OCI-LY7 (cell line): ENCODE measurements around the gene TRIM39. TPM values are rescaled to one million over a fixed set of nuclear protein-coding genes. Genes with fewer than 3 reads are reported as not detected.

ENCODE experiments used
- BruUV-seq: library from RNA; stranded (reverse); fragments of 400-500 nt; replicated peaks from 2 replicates; lab custom pipeline; 2021; lab: Mats Ljungman, UMichigan
- CTCF ChIA-PET: fragments of 300-600 bp; sonication (Branson Sonifier 250); formaldehyde crosslinking; loops from one replicate; lab custom pipeline; 2022; ENCODE audit warnings: antibody characterized with exemption; ENCODE audit not compliant: unreplicated experiment; lab: Charles Lee
- POLR2A ChIA-PET: fragments of 300-600 bp; sonication (Branson Sonifier 250); formaldehyde crosslinking; loops from one replicate; lab custom pipeline; 2022; ENCODE audit warnings: antibody characterized with exemption; lab: Charles Lee
- DNase-seq: peaks from one replicate; pipeline ENCODE4 v3.0.0-alpha.2; 2015; ENCODE audit warnings: low spot score
- H2AFZ ChIP-seq: fragments of 200-600 bp; sonication (generic), shearing (Covaris generic); 2 replicates; pipeline ENCODE4 v1.6.1; 2014; ENCODE audit warnings: mild to moderate bottlenecking, antibody characterized with exemption, low read length, moderate library complexity
- H3K27ac ChIP-seq: fragments of 200-600 bp; sonication (generic); 2 replicates; pipeline ENCODE4 v1.5.1; 2014; ENCODE audit warnings: mixed run types, low read depth, mild to moderate bottlenecking, moderate library complexity, low read length, inconsistent platforms; ENCODE audit not compliant: poor library complexity, severe bottlenecking
- H3K36me3 ChIP-seq: fragments of 200-600 bp; sonication (generic); 2 replicates; pipeline ENCODE4 v1.6.1; 2014; ENCODE audit warnings: mild to moderate bottlenecking, antibody characterized with exemption, low read length, moderate library complexity, mixed read lengths; ENCODE audit not compliant: insufficient read depth
- H3K4me1 ChIP-seq: fragments of 200-600 bp; sonication (generic); 2 replicates; pipeline ENCODE4 v1.5.1; 2014; ENCODE audit warnings: mild to moderate bottlenecking, low read length; ENCODE audit not compliant: insufficient read depth, poor library complexity, severe bottlenecking
- H3K4me2 ChIP-seq: fragments of 200-600 bp; sonication (generic); 2 replicates; pipeline ENCODE4 v1.6.1; 2014; ENCODE audit warnings: mild to moderate bottlenecking, low read length
- H3K4me3 ChIP-seq: fragments of 200-600 bp; sonication (generic); 2 replicates; pipeline ENCODE4 v1.5.1; 2014; ENCODE audit warnings: mild to moderate bottlenecking, low read depth, low read length; ENCODE audit not compliant: poor library complexity, severe bottlenecking
- H3K79me2 ChIP-seq: fragments of 200-600 bp; sonication (generic); 2 replicates; pipeline ENCODE4 v1.6.1; 2016; ENCODE audit warnings: low read depth, mild to moderate bottlenecking, low read length, moderate library complexity, mixed read lengths; ENCODE audit not compliant: insufficient read depth
- H3K9me2 ChIP-seq: fragments of 200-600 bp; sonication (generic); 2 replicates; pipeline ENCODE4 v1.6.1; 2016; ENCODE audit warnings: mild to moderate bottlenecking, low read length, mixed read lengths; ENCODE audit not compliant: insufficient read depth
- H3K9me3 ChIP-seq: fragments of 200-600 bp; sonication (generic); 2 replicates; pipeline ENCODE4 v1.6.1; 2014; ENCODE audit warnings: mild to moderate bottlenecking, mixed run types, low read length, mixed read lengths
- H4K20me1 ChIP-seq: fragments of 200-600 bp; sonication (generic); 2 replicates; pipeline ENCODE4 v1.6.1; 2014; ENCODE audit warnings: mild to moderate bottlenecking, antibody characterized with exemption, low read length, moderate library complexity, mixed read lengths; ENCODE audit not compliant: insufficient read depth
- CTCF ChIP-seq: fragments of 200-600 bp; sonication (generic); conservative IDR thresholded peaks from 2 replicates; pipeline ENCODE4 v1.5.1; 2014; ENCODE audit warnings: mild to moderate bottlenecking, antibody characterized with exemption, low read length, moderate library complexity, mixed read lengths
- EZH2phosphoT487 ChIP-seq: fragments of 200-600 bp; sonication (generic); IDR thresholded peaks from 2 replicates; pipeline ENCODE4 v1.6.1; 2018; ENCODE audit warnings: low read depth, borderline replicate concordance, mild to moderate bottlenecking, mixed run types, antibody characterized with exemption, low read length, moderate library complexity, mixed read lengths
- intact Hi-C: fragments of 100-400 bp; cut with micrococcal nuclease; formaldehyde crosslinking; loops from one replicate; pipeline ENCODE4 v1.10.0; 2022; ENCODE audit not compliant: unreplicated experiment
- total RNA-seq, 2 experiments: library from RNA; depleted of rRNA in 1 of 2; stranded (reverse); fragments of >200 nt in 1 of 2; shearing (Covaris generic) in 1 of 2; gene quantifications; 2 replicates each; pipeline ENCODE4 v1.2.3, GENCODE V29; 2014 to 2022

Gene TRIM39
- total RNA-seq, 2 experiments from 2014 or later, result 11.4 to 17.0 TPM

GRCh38 chr6:30328397-30328796 lies 1.7 kb downstream of the TRIM39 start:
- peaks cover 38% of the 10 kb centered on the region for H3K36me3 ChIP-seq
- no peak overlapping the region for H3K4me3 ChIP-seq
- H3K9me3 ChIP-seq, result no peaks in the 10 kb centered on the region
- ChIA-PET CTCF (no interaction called here), POLR2A (interaction anchor here (0.7 to 1.7 kb wide), 2 partner anchors 11 to 647 kb away, joined by 4 to 5 read pairs; no protein-coding TSS in a partner anchor)
- intact Hi-C loops, result loop anchor here (5.0 kb wide), 1 partner anchor 116 kb away; the partner anchor contains the start of gene TRIM26
- peaks cover 19% of the 10 kb centered on the region for H4K20me1 ChIP-seq
- peaks cover 38% of the 10 kb centered on the region for H3K79me2 ChIP-seq
- no peak for DNase-seq
- BruUV-seq, result no TSS peak
- H2AFZ ChIP-seq, result no peak overlapping the region
- H3K4me2 ChIP-seq, result peak overlapping the region; percentile 90; the same call in 1 of the 2 replicates
- peaks cover 30% of the 10 kb centered on the region for H3K4me1 ChIP-seq
- TF ChIP-seq CTCF (no peak), EZH2phosphoT487 (no peak)
- H3K27ac ChIP-seq, result no peak overlapping the region
- no peaks in the 10 kb centered on the region for H3K9me2 ChIP-seq

- no peaks in the 10 kb centered on the region for H3K9me3 ChIP-seq
- ChIA-PET POLR2A (no interaction called here), CTCF (no interaction called here)
- H2AFZ ChIP-seq, result no peak overlapping the region
- H3K4me1 ChIP-seq, result peaks cover 21% of the 10 kb centered on the region
- H4K20me1 ChIP-seq, result peaks cover 13% of the 10 kb centered on the region
- H3K27ac ChIP-seq, result no peak overlapping the region
- TF ChIP-seq EZH2phosphoT487 (no peak), CTCF (no peak)
- intact Hi-C loops, result loop anchor here (5.0 kb wide), 1 partner anchor 117 kb away; the partner anchor contains the start of gene TRIM26
- H3K4me3 ChIP-seq, result no peak overlapping the region
- BruUV-seq, result no TSS peak
- H3K4me2 ChIP-seq, result no peak overlapping the region
- peaks cover 29% of the 10 kb centered on the region for H3K79me2 ChIP-seq
- H3K36me3 ChIP-seq, result peaks cover 47% of the 10 kb centered on the region
- no peaks in the 10 kb centered on the region for H3K9me2 ChIP-seq
- DNase-seq, result no peak
Measured at GRCh38 chr6:30329331-30329730, 2.6 kb downstream of the TRIM39 start.

DNA sequence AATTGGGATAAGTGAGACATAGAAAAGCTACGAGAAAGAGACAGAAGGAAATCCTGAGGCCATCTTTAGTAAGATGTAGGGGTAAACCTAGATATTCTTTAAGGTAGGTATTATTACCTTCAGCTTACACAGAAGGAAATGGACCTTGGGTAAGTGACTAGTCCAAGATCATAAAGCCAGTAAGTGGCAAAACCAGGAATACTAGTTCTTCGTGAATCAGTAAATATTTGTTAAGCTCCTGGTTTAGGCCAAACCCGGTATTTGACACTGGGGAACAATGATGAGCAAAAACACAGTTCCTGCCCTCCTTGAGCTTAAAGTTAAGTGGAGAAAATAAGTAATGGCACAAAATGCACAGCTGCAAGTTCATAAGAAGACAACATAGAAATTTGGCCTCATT lies 5.3 kb downstream of the TRIM39 start:
- BruUV-seq, result no TSS peak
- H3K4me1 ChIP-seq, result peaks cover 9% of the 10 kb centered on the region
- POLR2A ChIA-PET, result interaction anchor here (0.5 to 0.6 kb wide), 3 partner anchors 9 to 684 kb away, joined by 4 read pairs; no protein-coding TSS in a partner anchor
- no peak overlapping the region for H3K4me2 ChIP-seq
- no peaks in the 10 kb centered on the region for H3K9me3 ChIP-seq
- no peaks in the 10 kb centered on the region for H3K9me2 ChIP-seq
- DNase-seq, result no peak
- peaks cover 9% of the 10 kb centered on the region; the same call in 1 of the 2 replicates for H3K79me2 ChIP-seq
- TF ChIP-seq CTCF (no peak), EZH2phosphoT487 (no peak)
- no peaks in the 10 kb centered on the region for H4K20me1 ChIP-seq
- CTCF ChIA-PET, result interaction anchor here (0.5 kb wide), 1 partner anchor 38 kb away, joined by 3 read pairs; no protein-coding TSS in a partner anchor
- H2AFZ ChIP-seq, result no peak overlapping the region
- H3K36me3 ChIP-seq, result peaks cover 69% of the 10 kb centered on the region
- intact Hi-C loops, result no loop called here
- no peak overlapping the region for H3K4me3 ChIP-seq
- no peak overlapping the region for H3K27ac ChIP-seq
